ENCODE results near the gene TRMT61A.
"Not testable (repeated sequence)": the region's sequence is repeated elsewhere in the genome, so short reads cannot be mapped to it uniquely, and the experiment has no call there.

The TRMT61A gene

GRCh38 chr14:103509864-103510723 lies 18.9 kb upstream of the TRMT61A start:
- no peak for DNase-seq

- no peak for DNase-seq
These were observed 18.0 kb upstream of the TRMT61A start for GRCh38 chr14:103510724-103511693.

GRCh38 chr14:103512180-103512579 lies 16.8 kb upstream of the TRMT61A start:
- not testable (repeated sequence) for DNase-seq

GRCh38 chr14:103512701-103513611 lies 16.0 kb upstream of the TRMT61A start:
- no peak for DNase-seq

GRCh38 chr14:103514596-103515421 lies 14.2 kb upstream of the TRMT61A start:
- DNase-seq: no peak

- no peak for DNase-seq
These were observed 12.4 kb upstream of the TRMT61A start for GRCh38 chr14:103516426-103517173.

- DNase-seq: no peak
These were observed 11.8 kb upstream of the TRMT61A start for GRCh38 chr14:103517174-103517566.

GRCh38 chr14:103517721-103518421 lies 11.1 kb upstream of the TRMT61A start:
- no peak for DNase-seq

- peak; percentile 54 for DNase-seq
These were observed 10.5 kb upstream of the TRMT61A start for GRCh38 chr14:103518422-103519042.

- DNase-seq: no peak
These were observed 9.8 kb upstream of the TRMT61A start for GRCh38 chr14:103519043-103519836.

GRCh38 chr14:103519837-103520212 lies 9.2 kb upstream of the TRMT61A start:
- no peak for DNase-seq

- DNase-seq: no peak
These were observed 8.7 kb upstream of the TRMT61A start for GRCh38 chr14:103520269-103520656.

GRCh38 chr14:103520657-103521437 lies 8.1 kb upstream of the TRMT61A start:
- DNase-seq: peak; percentile 34

- no peak for DNase-seq
These were observed 7.5 kb upstream of the TRMT61A start for GRCh38 chr14:103521438-103521950.

GRCh38 chr14:103521951-103522563 lies 6.9 kb upstream of the TRMT61A start:
- DNase-seq: no peak

GRCh38 chr14:103522649-103523574 lies 6.1 kb upstream of the TRMT61A start, which contains the start of gene CKB:
Gene CKB (minus strand): TSS chr14:103522830. CDS start chr14:103522493, 337 bp downstream.
- no peak for DNase-seq

Data from stimulated activated CD4-positive, alpha-beta T cell treated with anti-CD3 and anti-CD28 coated beads, Interleukin-1b, Interleukin-23, amount 100 ng/mL, for 48 hours (primary cell).